K562 (cell line): ENCODE results near the gene APOM. TPM values are rescaled to one million over a fixed set of nuclear protein-coding genes. Genes with fewer than 3 reads are reported as not detected.

Experiments used
- CCAR2 ChIP-seq: fragments of 200-400 bp; formaldehyde crosslinking; IDR thresholded peaks from 2 replicates; pipeline ENCODE4 v1.6.1; 2017; ENCODE audit warnings: mild to moderate bottlenecking, low read depth, low read length
- CSDE1 ChIP-seq, 2 experiments: fragments of 450-650 bp; IDR thresholded peaks; 2 replicates each; pipeline ENCODE4 v1.6.1; 2016; ENCODE audit warnings: mild to moderate bottlenecking in 1 of 2
- HMGN3 ChIP-seq: IDR thresholded peaks from 2 replicates; pipeline ENCODE4 v1.6.1; 2011; ENCODE audit warnings: borderline replicate concordance, low read depth, mild to moderate bottlenecking, mixed read lengths, low read length; ENCODE audit not compliant: insufficient read length; ENCODE audit errors: extremely low read depth
- KDM1A ChIP-seq, 2 experiments: fragments of 450-650 bp; IDR thresholded peaks; 2 replicates each; pipeline ENCODE4 v1.6.1; 2016; ENCODE audit warnings: mild to moderate bottlenecking in 2 of 2
- L3MBTL2 ChIP-seq: fragments of 450-650 bp; IDR thresholded peaks from 2 replicates; pipeline ENCODE4 v1.6.1; 2016; ENCODE audit warnings: mild to moderate bottlenecking, moderate library complexity
- MECOM ChIP-seq: fragments of 250-450 bp; sonication (Bioruptor Pico); IDR thresholded peaks from 2 replicates; pipeline ENCODE4 v1.8.0; 2022; ENCODE audit warnings: inconsistent platforms
- PCBP1 ChIP-seq: fragments of 200-400 bp; formaldehyde crosslinking; IDR thresholded peaks from 2 replicates; pipeline ENCODE4 v1.6.1; 2018; ENCODE audit warnings: mild to moderate bottlenecking, low read depth, low read length; ENCODE audit not compliant: poor library complexity, severe bottlenecking
- POLR2AphosphoS2 ChIP-seq: IDR thresholded peaks from 2 replicates; pipeline ENCODE4 v1.6.1; 2012; ENCODE audit warnings: low read length, improper control_type of control experiment
- PTBP1 ChIP-seq: fragments of 200-400 bp; formaldehyde crosslinking; IDR thresholded peaks from 2 replicates; pipeline ENCODE4 v1.6.1; 2017; ENCODE audit warnings: low read depth, low read length
- RBM17 ChIP-seq: fragments of 200-400 bp; formaldehyde crosslinking; IDR thresholded peaks from 2 replicates; pipeline ENCODE4 v1.6.1; 2017; ENCODE audit warnings: low read depth, mild to moderate bottlenecking, low read length, borderline replicate concordance
- TCFL5 ChIP-seq: fragments of 250-450 bp; sonication (Bioruptor Pico); conservative IDR thresholded peaks from 2 replicates; pipeline ENCODE4 v1.6.1; 2021; ENCODE audit warnings: mild to moderate bottlenecking, moderate library complexity, matching md5 sums
- VEZF1 ChIP-seq: fragments of 200-800 bp; sonication (Bioruptor generic); IDR thresholded peaks from 2 replicates; pipeline ENCODE4 v1.6.1; 2017; ENCODE audit warnings: missing genetic modification characterization, missing compliant biosample characterization
- ZBTB34 ChIP-seq: fragments of 250-450 bp; sonication (Bioruptor Pico); IDR thresholded peaks from 2 replicates; pipeline ENCODE4 v1.8.0; 2021; ENCODE audit warnings: mild to moderate bottlenecking, moderate library complexity
- ZC3H8 ChIP-seq: fragments of 450-650 bp; IDR thresholded peaks from 2 replicates; pipeline ENCODE4 v1.6.1; 2017
- ZNF146 ChIP-seq: IDR thresholded peaks from one replicate; pipeline ENCODE4 v1.6.1; 2018; ENCODE audit warnings: missing compliant biosample characterization; ENCODE audit not compliant: unreplicated experiment
- ZNF175 ChIP-seq: fragments of 200-800 bp; sonication (Bioruptor generic); IDR thresholded peaks from 2 replicates; pipeline ENCODE4 v1.6.1; 2016; ENCODE audit warnings: low read depth, mild to moderate bottlenecking, missing genetic modification characterization, missing compliant biosample characterization
- polyA plus RNA-seq, 8 experiments: library from polyadenylated mRNA; depleted of rRNA in 4 of 8; stranded (reverse) in 5 of 8; unstranded in 3 of 8; fragments of >200 nt; fragmentation: Nextera tagmentation in 2 of 8; fragmentation: Illumina TruSeq in 1 of 8; extraction: Ambion mirVana in 2 of 8; extraction: Trizol in 1 of 8; gene quantifications; 2 replicates each; pipeline versions ENCODE4 v1.2.1 to v1.2.3, GENCODE V29; 2011 to 2014; ENCODE audit warnings: inconsistent platforms in 1 of 8, missing spikeins in 1 of 8
- total RNA-seq, 7 experiments: library from RNA; depleted of rRNA in 6 of 7; stranded (reverse); fragments of >200 nt in 6 of 7; fragmentation: Illumina TruSeq in 2 of 7; extraction: Trizol in 2 of 7; gene quantifications; 2 replicates each; pipeline versions ENCODE4 v1.2.1 to v1.2.3, GENCODE V29; 2011 to 2021; ENCODE audit warnings: low replicate concordance in 1 of 7
- TF ChIP-seq, protein P1 (sequence below): fragments of 250-450 bp; sonication (Bioruptor Pico); IDR thresholded peaks from 2 replicates; pipeline ENCODE4 v1.8.0; 2022; ENCODE audit warnings: inconsistent platforms, mild to moderate bottlenecking, moderate library complexity, borderline replicate concordance

Gene APOM
- total and polyA plus RNA-seq, 9 of the 15 experiments (the other 6 are each of a cell fraction or from before 2014, with no cell fraction given), result 5.7 to 24.3 (median 10.4) TPM

DNA sequence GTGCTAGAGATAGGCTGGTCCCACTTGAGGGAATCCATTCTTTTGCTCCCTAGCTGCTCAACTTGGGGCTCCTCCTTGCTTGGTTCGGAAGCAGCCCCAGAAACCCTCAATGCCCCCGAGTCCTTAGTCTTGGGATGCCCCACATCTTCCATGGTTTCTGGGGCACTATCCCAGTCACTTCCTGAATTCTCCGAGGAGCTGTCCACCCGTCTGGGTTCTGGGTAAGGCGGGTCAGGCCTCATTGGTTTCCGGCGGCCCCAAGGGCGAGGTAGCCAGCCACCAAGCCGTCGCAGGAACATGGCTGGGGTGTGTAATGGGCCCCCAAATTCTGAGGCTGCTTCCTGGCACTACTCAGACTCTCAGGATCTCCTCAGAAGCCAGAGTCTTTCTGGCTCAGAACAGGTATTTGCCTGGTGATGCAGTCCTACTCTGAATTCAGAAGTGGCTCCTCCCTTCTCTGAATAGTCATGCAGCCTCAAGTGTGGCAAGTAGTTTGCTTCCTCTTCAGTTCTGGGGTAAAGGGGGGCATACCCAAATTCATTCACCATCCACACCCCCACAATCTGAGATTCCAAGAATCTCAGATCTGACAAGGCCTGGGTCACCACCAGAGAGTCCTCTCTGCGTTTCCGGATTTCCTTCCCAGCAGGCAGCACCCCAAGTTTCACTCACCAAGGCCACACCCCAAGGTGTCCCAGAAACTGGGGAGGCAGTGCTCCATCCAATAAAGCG, 4.1 kb downstream of the APOM start (continued):
- TF ChIP-seq, protein P1, sequence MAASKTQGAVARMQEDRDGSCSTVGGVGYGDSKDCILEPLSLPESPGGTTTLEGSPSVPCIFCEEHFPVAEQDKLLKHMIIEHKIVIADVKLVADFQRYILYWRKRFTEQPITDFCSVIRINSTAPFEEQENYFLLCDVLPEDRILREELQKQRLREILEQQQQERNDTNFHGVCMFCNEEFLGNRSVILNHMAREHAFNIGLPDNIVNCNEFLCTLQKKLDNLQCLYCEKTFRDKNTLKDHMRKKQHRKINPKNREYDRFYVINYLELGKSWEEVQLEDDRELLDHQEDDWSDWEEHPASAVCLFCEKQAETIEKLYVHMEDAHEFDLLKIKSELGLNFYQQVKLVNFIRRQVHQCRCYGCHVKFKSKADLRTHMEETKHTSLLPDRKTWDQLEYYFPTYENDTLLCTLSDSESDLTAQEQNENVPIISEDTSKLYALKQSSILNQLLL (CRISPR knock-in tag), result 0 out of 2 replicates have a peak, but pooled peaks have one; percentile 18
- no peak for TF ChIP-seq VEZF1 (CRISPR knock-in tag)
- TF ChIP-seq CSDE1 (IDR thresholded peaks at IDR 0.05), result no peak
- TF ChIP-seq HMGN3, result no peak
- TF ChIP-seq TCFL5, result 0 out of 2 replicates have a peak, but pooled peaks have one; percentile 3
- TF ChIP-seq RBM17, result no peak
- TF ChIP-seq ZNF175 (CRISPR knock-in tag), result peak; percentile 43; the same call in 1 of the 2 replicates
- no peak for TF ChIP-seq PCBP1
- TF ChIP-seq L3MBTL2, result no peak
- TF ChIP-seq ZC3H8, result 0 out of 2 replicates have a peak, but pooled peaks have one; percentile 64
- TF ChIP-seq ZNF146 (CRISPR knock-in tag), result no peak
- TF ChIP-seq MECOM (CRISPR knock-in tag), result peak; percentile 3; the same call in 1 of the 2 replicates
- no peak for TF ChIP-seq KDM1A (IDR thresholded peaks at IDR 0.05)
- no peak for TF ChIP-seq POLR2AphosphoS2
- no peak for TF ChIP-seq ZBTB34 (CRISPR knock-in tag)
- TF ChIP-seq CCAR2, result no peak
- TF ChIP-seq PTBP1, result no peak
